MM.1S (cell line): ENCODE data around the gene SERPINF2.
"Not testable (repeated sequence)": the region's sequence is repeated elsewhere in the genome, so short reads cannot be mapped to it uniquely, and the experiment has no call there.

Experiments
- DNase-seq: peaks from one replicate; pipeline ENCODE4 v3.0.0-alpha.2; 2015
- H2AFZ ChIP-seq: fragments of 300-600 bp; sonication (generic); 2 replicates; pipeline ENCODE4 v1.6.0; 2016; ENCODE audit warnings: antibody characterized with exemption, low read length
- H3F3A ChIP-seq: fragments of 300-600 bp; sonication (generic); 2 replicates; pipeline ENCODE4 v1.6.1; 2016; ENCODE audit warnings: mild to moderate bottlenecking, antibody characterized with exemption, low read length, moderate library complexity, mixed read lengths; ENCODE audit not compliant: insufficient read depth
- H3K27ac ChIP-seq: fragments of 300-600 bp; sonication (generic); 2 replicates; pipeline ENCODE4 v1.5.1; 2016; ENCODE audit warnings: mild to moderate bottlenecking, low read length
- H3K27me3 ChIP-seq: fragments of 300-600 bp; sonication (generic); replicated peaks from 2 replicates; pipeline ENCODE4 v1.6.0; 2016; ENCODE audit warnings: low read length; ENCODE audit not compliant: insufficient read depth
- H3K36me3 ChIP-seq: fragments of 300-600 bp; sonication (generic); replicated peaks from 2 replicates; pipeline ENCODE4 v1.6.1; 2016; ENCODE audit warnings: mild to moderate bottlenecking, low read length, mixed read lengths; ENCODE audit not compliant: insufficient read depth
- H3K4me1 ChIP-seq: fragments of 300-600 bp; sonication (generic); 2 replicates; pipeline ENCODE4 v1.6.1; 2016; ENCODE audit warnings: low read length, mixed read lengths
- H3K4me2 ChIP-seq: fragments of 300-600 bp; sonication (generic); 2 replicates; pipeline ENCODE4 v1.6.0; 2016; ENCODE audit warnings: low read depth, low read length
- H3K4me3 ChIP-seq: fragments of 300-600 bp; sonication (generic); 2 replicates; pipeline ENCODE4 v1.5.1; 2016; ENCODE audit warnings: low read length, mixed read lengths
- H3K79me2 ChIP-seq: fragments of 300-600 bp; sonication (generic); 2 replicates; pipeline ENCODE4 v1.6.1; 2016; ENCODE audit warnings: mixed run types, low read length, mixed read lengths
- H3K9ac ChIP-seq: fragments of 300-600 bp; sonication (generic); 2 replicates; pipeline ENCODE4 v1.6.1; 2016; ENCODE audit warnings: low read length, mixed read lengths
- H3K9me2 ChIP-seq: fragments of 300-600 bp; sonication (generic); replicated peaks from 2 replicates; pipeline ENCODE4 v1.6.1; 2016; ENCODE audit warnings: mild to moderate bottlenecking, low read length, mixed read lengths; ENCODE audit not compliant: insufficient read depth
- H3K9me3 ChIP-seq: fragments of 300-600 bp; sonication (generic); replicated peaks from 2 replicates; pipeline ENCODE4 v1.6.1; 2016; ENCODE audit warnings: mild to moderate bottlenecking, low read length, mixed read lengths; ENCODE audit not compliant: insufficient read depth
- H4K20me1 ChIP-seq: fragments of 300-600 bp; sonication (generic); 2 replicates; pipeline ENCODE4 v1.6.1; 2016; ENCODE audit warnings: mild to moderate bottlenecking, low read length, moderate library complexity, mixed read lengths; ENCODE audit not compliant: insufficient read depth
- EZH2 ChIP-seq: fragments of 300-600 bp; sonication (generic); optimal IDR thresholded peaks from 2 replicates; pipeline ENCODE3; 2017; ENCODE audit warnings: low read depth, mild to moderate bottlenecking, antibody characterized with exemption, low read length, mixed read lengths
- EZH2phosphoT487 ChIP-seq: fragments of 300-600 bp; sonication (generic); IDR thresholded peaks from 2 replicates; pipeline ENCODE4 v1.6.1; 2018; ENCODE audit warnings: antibody characterized with exemption, low read length
- TF ChIP-seq, protein P1 (sequence below): fragments of 300-600 bp; sonication (generic); IDR thresholded peaks from 2 replicates; pipeline ENCODE4 v1.5.1; 2016; ENCODE audit warnings: antibody characterized with exemption, low read length, mixed read lengths

Gene SERPINF2

DNA sequence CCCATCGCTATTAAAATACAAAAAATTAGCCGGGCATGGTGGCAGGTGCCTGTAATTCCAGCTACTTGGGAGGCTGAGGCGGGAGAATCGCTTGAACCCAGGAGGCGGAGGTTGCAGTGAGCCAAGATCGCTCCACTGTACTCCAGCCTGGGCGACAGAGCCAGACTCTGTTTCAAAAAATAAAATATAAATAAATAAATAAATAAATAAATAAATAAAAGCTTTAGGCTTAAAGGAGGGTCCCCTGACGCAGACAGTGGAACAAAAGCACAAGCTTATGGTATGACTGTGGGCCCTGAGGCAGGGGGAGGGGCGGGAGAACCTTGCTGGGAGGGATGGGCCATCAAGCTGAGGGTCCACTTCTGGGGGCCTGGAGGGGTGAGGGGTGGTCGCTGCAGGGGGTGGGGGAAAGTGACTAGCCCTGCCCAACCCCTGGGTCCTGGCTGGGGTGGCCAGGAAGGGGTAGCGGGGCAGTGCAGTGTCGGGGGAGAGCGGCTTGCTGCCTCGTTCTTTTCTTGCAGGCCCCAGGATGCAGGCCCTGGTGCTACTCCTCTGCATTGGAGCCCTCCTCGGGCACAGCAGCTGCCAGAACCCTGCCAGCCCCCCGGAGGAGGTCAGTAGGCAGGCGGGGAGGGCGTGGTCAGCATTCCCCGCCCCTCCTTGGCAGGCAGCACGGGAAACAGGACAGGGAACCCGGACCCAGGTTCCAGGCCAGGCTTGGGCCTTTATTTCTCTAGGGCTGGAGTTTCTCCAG, 23.9 kb downstream of the SERPINF2 start:
- Histone ChIP-seq H3K79me2 (no peaks in the 10 kb centered on the region), H3K27me3 (no peaks in the 10 kb centered on the region), H3F3A (peaks cover 11% of the 10 kb centered on the region), H3K4me1 (peaks cover 15% of the 10 kb centered on the region), H3K4me2 (no peak overlapping the region), H3K9ac (no peak overlapping the region), H3K27ac (no peak overlapping the region), H3K9me2 (no peaks in the 10 kb centered on the region), H3K36me3 (no peaks in the 10 kb centered on the region), H4K20me1 (no peaks in the 10 kb centered on the region), H2AFZ (no peak overlapping the region), H3K4me3 (no peak overlapping the region), H3K9me3 (no peaks in the 10 kb centered on the region)
- TF ChIP-seq, protein P1, sequence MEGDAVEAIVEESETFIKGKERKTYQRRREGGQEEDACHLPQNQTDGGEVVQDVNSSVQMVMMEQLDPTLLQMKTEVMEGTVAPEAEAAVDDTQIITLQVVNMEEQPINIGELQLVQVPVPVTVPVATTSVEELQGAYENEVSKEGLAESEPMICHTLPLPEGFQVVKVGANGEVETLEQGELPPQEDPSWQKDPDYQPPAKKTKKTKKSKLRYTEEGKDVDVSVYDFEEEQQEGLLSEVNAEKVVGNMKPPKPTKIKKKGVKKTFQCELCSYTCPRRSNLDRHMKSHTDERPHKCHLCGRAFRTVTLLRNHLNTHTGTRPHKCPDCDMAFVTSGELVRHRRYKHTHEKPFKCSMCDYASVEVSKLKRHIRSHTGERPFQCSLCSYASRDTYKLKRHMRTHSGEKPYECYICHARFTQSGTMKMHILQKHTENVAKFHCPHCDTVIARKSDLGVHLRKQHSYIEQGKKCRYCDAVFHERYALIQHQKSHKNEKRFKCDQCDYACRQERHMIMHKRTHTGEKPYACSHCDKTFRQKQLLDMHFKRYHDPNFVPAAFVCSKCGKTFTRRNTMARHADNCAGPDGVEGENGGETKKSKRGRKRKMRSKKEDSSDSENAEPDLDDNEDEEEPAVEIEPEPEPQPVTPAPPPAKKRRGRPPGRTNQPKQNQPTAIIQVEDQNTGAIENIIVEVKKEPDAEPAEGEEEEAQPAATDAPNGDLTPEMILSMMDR = no peak
- TF ChIP-seq EZH2phosphoT487 (no peak), EZH2 (no peak)
- no peak for DNase-seq

DNA sequence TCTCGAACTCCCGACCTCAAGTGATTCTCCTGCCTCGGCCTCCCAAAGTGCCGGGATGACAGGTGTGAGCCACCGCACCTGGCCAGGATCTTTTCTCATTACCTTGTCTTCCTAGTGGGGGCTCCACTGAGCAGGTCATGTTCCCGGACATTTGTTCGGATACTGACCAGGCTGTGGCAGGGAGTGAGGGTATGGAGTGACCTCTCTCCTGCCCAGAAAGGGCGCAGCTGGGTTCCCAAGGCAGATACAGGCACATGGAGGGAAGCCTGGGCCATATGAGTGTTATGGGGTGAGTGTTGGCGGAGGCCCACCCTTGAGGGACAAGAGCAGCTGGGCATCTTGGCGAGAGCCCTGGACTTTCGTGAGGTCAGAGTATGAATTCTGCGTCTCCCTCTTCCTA, 24.7 kb downstream of the SERPINF2 start:
- DNase-seq = no peak
- Histone ChIP-seq H3F3A (peaks cover 11% of the 10 kb centered on the region), H2AFZ (no peak overlapping the region), H3K9me2 (no peaks in the 10 kb centered on the region), H3K79me2 (no peaks in the 10 kb centered on the region), H3K27me3 (no peaks in the 10 kb centered on the region), H3K4me2 (no peak overlapping the region), H3K9ac (no peak overlapping the region), H3K36me3 (no peaks in the 10 kb centered on the region), H3K9me3 (no peaks in the 10 kb centered on the region), H4K20me1 (no peaks in the 10 kb centered on the region), H3K27ac (no peak overlapping the region), H3K4me1 (peaks cover 15% of the 10 kb centered on the region), H3K4me3 (no peak overlapping the region)
- no peak for TF ChIP-seq EZH2phosphoT487
- TF ChIP-seq, protein P1 = no peak
- TF ChIP-seq EZH2 = no peak

DNA sequence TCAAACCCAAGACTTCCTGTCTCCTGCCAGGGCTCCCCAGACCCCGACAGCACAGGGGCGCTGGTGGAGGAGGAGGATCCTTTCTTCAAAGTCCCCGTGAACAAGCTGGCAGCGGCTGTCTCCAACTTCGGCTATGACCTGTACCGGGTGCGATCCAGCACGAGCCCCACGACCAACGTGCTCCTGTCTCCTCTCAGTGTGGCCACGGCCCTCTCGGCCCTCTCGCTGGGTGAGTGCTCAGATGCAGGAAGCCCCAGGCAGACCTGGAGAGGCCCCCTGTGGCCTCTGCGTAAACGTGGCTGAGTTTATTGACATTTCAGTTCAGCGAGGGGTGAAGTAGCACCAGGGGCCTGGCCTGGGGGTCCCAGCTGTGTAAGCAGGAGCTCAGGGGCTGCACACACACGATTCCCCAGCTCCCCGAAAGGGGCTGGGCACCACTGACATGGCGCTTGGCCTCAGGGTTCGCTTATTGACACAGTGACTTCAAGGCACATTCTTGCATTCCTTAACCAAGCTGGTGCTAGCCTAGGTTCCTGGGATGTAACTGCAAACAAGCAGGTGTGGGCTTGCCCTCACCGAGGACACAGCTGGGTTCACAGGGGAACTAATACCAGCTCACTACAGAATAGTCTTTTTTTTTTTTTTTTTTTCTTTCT, 27.3 kb downstream of the SERPINF2 start:
- Histone ChIP-seq H3K9me2 (no peaks in the 10 kb centered on the region), H3K4me3 (no peak overlapping the region), H3K27me3 (no peaks in the 10 kb centered on the region), H3K36me3 (no peaks in the 10 kb centered on the region), H3K79me2 (no peaks in the 10 kb centered on the region), H3F3A (no peaks in the 10 kb centered on the region), H3K4me1 (no peaks in the 10 kb centered on the region), H2AFZ (no peak overlapping the region), H3K4me2 (no peak overlapping the region), H4K20me1 (no peaks in the 10 kb centered on the region), H3K27ac (no peak overlapping the region), H3K9me3 (no peaks in the 10 kb centered on the region), H3K9ac (no peak overlapping the region)
- no peak for DNase-seq
- TF ChIP-seq, protein P1 = no peak
- TF ChIP-seq EZH2 (no peak), EZH2phosphoT487 (no peak)

DNA sequence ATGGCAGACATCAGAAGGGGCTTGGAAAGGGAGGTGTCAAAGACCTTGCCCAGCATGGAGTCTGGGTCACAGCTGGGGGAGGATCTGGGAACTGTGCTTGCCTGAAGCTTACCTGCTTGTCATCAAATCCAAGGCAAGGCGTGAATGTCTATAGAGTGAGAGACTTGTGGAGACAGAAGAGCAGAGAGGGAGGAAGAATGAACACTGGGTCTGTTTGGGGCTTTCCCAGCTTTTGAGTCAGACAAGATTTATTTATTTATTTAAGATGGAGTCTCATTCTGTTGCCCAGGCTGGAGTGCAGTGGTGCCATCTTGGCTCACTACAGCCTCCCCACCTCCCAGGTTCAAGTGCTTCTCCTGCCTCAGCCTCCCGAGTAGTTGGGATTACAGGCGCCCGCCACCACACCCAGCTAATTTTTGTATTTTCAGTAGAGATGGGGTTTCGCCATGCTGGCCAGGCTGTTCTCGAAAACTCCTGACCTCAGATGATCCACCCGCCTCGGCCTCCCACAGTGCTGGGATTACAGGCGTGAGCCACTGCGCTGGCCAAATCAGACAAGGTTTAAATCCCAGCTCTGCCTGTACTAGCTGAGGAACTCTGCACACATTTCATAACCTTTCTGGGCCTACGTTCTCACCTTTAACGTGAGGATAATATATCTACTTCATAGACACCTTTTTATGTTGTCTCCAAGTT, 30.5 kb downstream of the SERPINF2 start:
- not testable (repeated sequence) for H3K79me2 ChIP-seq, H3K27ac ChIP-seq, H3K4me2 ChIP-seq, H3K4me1 ChIP-seq, H3K36me3 ChIP-seq, H3K9me2 ChIP-seq, DNase-seq, H4K20me1 ChIP-seq, H3K27me3 ChIP-seq, H2AFZ ChIP-seq, H3K4me3 ChIP-seq, H3F3A ChIP-seq, H3K9me3 ChIP-seq, H3K9ac ChIP-seq
